CD4-positive, CD25-positive, alpha-beta regulatory T cell (primary cell): ENCODE measurements around the gene KCTD11. TPM values are rescaled to one million over a fixed set of nuclear protein-coding genes. Genes with fewer than 3 reads are reported as not detected.

Experiments
- ATAC-seq, 2 donors: fragments of 150-1000 bp; cut with Tn5 transposase; one replicate each; pipeline ENCODE4 v1.10.0; 2021; ENCODE audit warnings: low read depth in 2 of 2, moderate number of reproducible peaks in 2 of 2, moderate library complexity in 1 of 2
- DNase-seq, 3 donors: peaks; one replicate each; pipeline versions ENCODE4 v3.0.0 to v3.0.0-alpha.2; 2012 to 2022; ENCODE audit warnings: mixed read lengths in 1 of 3
- H3K27ac ChIP-seq: one replicate; pipeline ENCODE4 v1.7.0; 2013; ENCODE audit warnings: mild to moderate bottlenecking, low read length; ENCODE audit not compliant: insufficient read depth, poor library complexity, severe bottlenecking
- H3K27me3 ChIP-seq: one replicate; pipeline ENCODE4 v1.7.0; 2013; ENCODE audit warnings: low read length; ENCODE audit not compliant: control insufficient read depth, insufficient read depth
- H3K36me3 ChIP-seq: one replicate; pipeline ENCODE4 v1.7.0; 2013; ENCODE audit warnings: mild to moderate bottlenecking, low read length, moderate library complexity; ENCODE audit not compliant: control insufficient read depth, insufficient read depth
- H3K4me1 ChIP-seq: 2 replicates; pipeline ENCODE4 v1.7.0; 2013; ENCODE audit warnings: mild to moderate bottlenecking, low read length; ENCODE audit not compliant: insufficient read depth, control insufficient read depth, poor library complexity, severe bottlenecking
- H3K4me3 ChIP-seq: one replicate; pipeline ENCODE4 v1.7.0; 2013; ENCODE audit warnings: low read depth, mild to moderate bottlenecking, low read length, moderate library complexity
- H3K9me3 ChIP-seq, 2 experiments: 1 replicate in 1 of 2; 2 replicates in 1 of 2; pipeline ENCODE4 v1.7.0; 2013; ENCODE audit warnings: low read length in 2 of 2, mild to moderate bottlenecking in 1 of 2, moderate library complexity in 1 of 2; ENCODE audit not compliant: control insufficient read depth in 2 of 2
- H3K27ac Mint-ChIP-seq, 3 donors: one replicate each; pipeline ENCODE4 v1.8.0; 2020 to 2022; ENCODE audit warnings: mild to moderate bottlenecking in 3 of 3, mixed read lengths in 3 of 3, moderate library complexity in 2 of 3
- H3K27me3 Mint-ChIP-seq: one replicate; pipeline ENCODE4 v1.8.0; 2022; ENCODE audit warnings: mild to moderate bottlenecking, mixed read lengths
- H3K36me3 Mint-ChIP-seq: one replicate; pipeline ENCODE4 v1.8.0; 2020; ENCODE audit warnings: mixed read lengths
- H3K4me1 Mint-ChIP-seq, 4 donors: one replicate each; pipeline ENCODE4 v1.8.0; 2020 to 2022; ENCODE audit warnings: mixed read lengths in 4 of 4, mild to moderate bottlenecking in 1 of 4
- H3K4me3 Mint-ChIP-seq, 4 donors: one replicate each; pipeline ENCODE4 v1.8.0; 2020 to 2022; ENCODE audit warnings: mild to moderate bottlenecking in 4 of 4, mixed read lengths in 4 of 4, moderate library complexity in 3 of 4
- H3K9me3 Mint-ChIP-seq, 7 donors: one replicate each; pipeline ENCODE4 v1.8.0; 2020 to 2022; ENCODE audit warnings: mixed read lengths in 7 of 7, mild to moderate bottlenecking in 3 of 7, moderate library complexity in 2 of 7
- polyA plus RNA-seq, 4 donors: library from polyadenylated mRNA; unstranded; fragments of 300-500 nt; fragmentation: Illumina TruSeq; gene quantifications; one replicate each; pipeline ENCODE4 v1.2.3, GENCODE V29; 2021
- total RNA-seq: library from RNA; stranded (reverse); gene quantifications from one replicate; pipeline ENCODE4 v1.2.3, GENCODE V29; 2022

The KCTD11 gene
- total and polyA plus RNA-seq, 5 donors from 2014 or later: 1.3 to 4.0 (median 2.9) TPM

GRCh38 chr17:7374353-7374752 lies 22.4 kb downstream of the KCTD11 start:
- H3K9me3 ChIP-seq: peaks cover 3 to 4% of the 10 kb centered on the region in 2 experiments
- no peak for DNase-seq
- H3K27ac ChIP-seq: no peak overlapping the region
- no peaks in the 10 kb centered on the region for H3K4me1 ChIP-seq
- Mint-ChIP-seq H3K36me3 (no peaks in the 10 kb centered on the region), H3K9me3 (peaks cover 0 to 3% (median 0%) of the 10 kb centered on the region in 7 donors), H3K4me3 (no peak overlapping the region), H3K27me3 (peaks cover 34% of the 10 kb centered on the region), H3K4me1 (no peaks in the 10 kb centered on the region), H3K27ac (no peak overlapping the region)
- H3K4me3 ChIP-seq: no peak overlapping the region
- ATAC-seq: no peak
- H3K36me3 ChIP-seq: no peaks in the 10 kb centered on the region
- peaks cover 2% of the 10 kb centered on the region for H3K27me3 ChIP-seq

DNA sequence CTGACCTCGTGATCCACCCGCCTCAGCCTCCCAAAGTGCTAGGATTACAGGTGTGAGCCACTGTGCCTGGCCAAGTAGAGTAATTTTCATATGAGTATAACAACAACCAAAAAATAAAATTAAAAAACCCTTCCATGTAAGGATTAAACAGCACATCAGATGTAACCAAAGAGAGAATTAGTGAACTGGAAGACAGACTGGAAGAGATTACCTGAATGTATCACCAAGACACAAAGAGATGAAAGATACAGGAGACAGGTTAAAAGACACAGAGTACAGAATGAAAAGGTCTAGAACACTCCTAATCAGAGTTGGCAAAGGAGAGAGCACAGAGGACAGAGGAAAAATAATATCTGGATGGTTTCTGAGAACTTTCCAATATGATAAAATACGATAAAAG lies 27.2 kb downstream of the KCTD11 start:
- Mint-ChIP-seq H3K27me3 (peaks cover 48% of the 10 kb centered on the region), H3K4me1 (peaks cover 0 to 19% (median 4%) of the 10 kb centered on the region in 4 donors), H3K9me3 (peaks cover 0 to 3% (median 1%) of the 10 kb centered on the region in 7 donors), H3K4me3 (no peak overlapping the region), H3K27ac (no peak overlapping the region), H3K36me3 (no peaks in the 10 kb centered on the region)
- Histone ChIP-seq H3K27ac (no peak overlapping the region), H3K4me1 (peaks cover 12% of the 10 kb centered on the region), H3K4me3 (no peak overlapping the region), H3K27me3 (peaks cover 18% of the 10 kb centered on the region), H3K36me3 (no peaks in the 10 kb centered on the region), H3K9me3 (peaks cover 3 to 5% of the 10 kb centered on the region in 2 experiments)
- no peak for DNase-seq
- ATAC-seq: no peak

- Mint-ChIP-seq H3K4me3 (peak overlapping the region in 2 of 4 donors; percentile 51 to 52), H3K27ac (peak overlapping the region in 2 of 3 donors; percentile 55 to 86), H3K9me3 (peaks cover 0 to 3% (median 1%) of the 10 kb centered on the region in 7 donors), H3K4me1 (peaks cover 0 to 26% (median 9%) of the 10 kb centered on the region in 4 donors), H3K27me3 (peaks cover 42% of the 10 kb centered on the region), H3K36me3 (no peaks in the 10 kb centered on the region)
- Histone ChIP-seq H3K27ac (no peak overlapping the region), H3K27me3 (peaks cover 18% of the 10 kb centered on the region), H3K4me3 (no peak overlapping the region), H3K9me3 (peaks cover 3 to 5% of the 10 kb centered on the region in 2 experiments), H3K36me3 (no peaks in the 10 kb centered on the region), H3K4me1 (peaks cover 19% of the 10 kb centered on the region)
- ATAC-seq: no peak
- DNase-seq: no peak
Measured at GRCh38 chr17:7380321-7380720, 28.4 kb downstream of the KCTD11 start.

- H3K4me1 ChIP-seq: peaks cover 19% of the 10 kb centered on the region
- Mint-ChIP-seq H3K27me3 (peaks cover 42% of the 10 kb centered on the region), H3K4me1 (peaks cover 0 to 28% (median 9%) of the 10 kb centered on the region in 4 donors), H3K4me3 (peak within 1 kb of the TSS in 2 of 4 donors; percentile 51 to 84), H3K36me3 (no peaks in the 10 kb centered on the region), H3K27ac (peak within 1 kb of the TSS in 2 of 3 donors; percentile 55 to 86), H3K9me3 (peaks cover 0 to 3% (median 1%) of the 10 kb centered on the region in 7 donors)
- H3K4me3 ChIP-seq: no peak within 1 kb of the TSS
- peaks cover 3 to 5% of the 10 kb centered on the region in 2 experiments for H3K9me3 ChIP-seq
- no peak for DNase-seq
- H3K36me3 ChIP-seq: no peaks in the 10 kb centered on the region
- ATAC-seq: no peak
- peaks cover 18% of the 10 kb centered on the region for H3K27me3 ChIP-seq
- H3K27ac ChIP-seq: no peak within 1 kb of the TSS
Measured at GRCh38 chr17:7380855-7381683, 29.1 kb downstream of the KCTD11 start, which contains the start of gene TNK1. TNK1 (plus strand) TSS chr17:7381089; CDS start chr17:7382927, 1,838 bp downstream.

DNA sequence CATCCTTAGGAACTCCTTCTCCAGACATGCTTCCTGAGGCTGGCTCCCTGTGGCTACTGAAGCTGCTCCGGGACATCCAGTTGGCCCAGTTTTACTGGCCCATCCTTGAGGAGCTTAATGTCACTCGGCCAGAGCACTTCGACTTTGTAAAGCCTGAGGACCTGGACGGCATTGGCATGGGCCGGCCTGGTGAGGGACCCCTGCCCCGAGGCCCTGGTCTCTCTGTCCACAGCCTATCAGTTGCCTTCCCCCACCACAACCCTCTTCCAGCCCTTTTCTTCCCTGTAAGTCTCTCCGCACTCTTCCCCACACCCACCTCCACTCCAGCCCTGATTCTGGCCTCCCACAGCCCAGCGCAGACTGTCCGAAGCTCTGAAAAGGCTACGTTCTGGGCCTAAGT lies 30.9 kb downstream of the KCTD11 start:
- H3K27me3 ChIP-seq: peaks cover 18% of the 10 kb centered on the region
- Mint-ChIP-seq H3K27me3 (peaks cover 28% of the 10 kb centered on the region), H3K4me1 (peaks cover 0 to 35% (median 9%) of the 10 kb centered on the region in 4 donors), H3K27ac (peak overlapping the region in 1 of 3 donors; percentile 82), H3K4me3 (peak overlapping the region; percentile 8 to 88 (median 73)), H3K36me3 (no peaks in the 10 kb centered on the region), H3K9me3 (peaks cover 0 to 3% (median 1%) of the 10 kb centered on the region in 7 donors)
- no peak for DNase-seq
- no peak overlapping the region for H3K27ac ChIP-seq
- no peak overlapping the region for H3K4me3 ChIP-seq
- H3K36me3 ChIP-seq: peaks cover 2% of the 10 kb centered on the region
- no peak for ATAC-seq
- H3K4me1 ChIP-seq: peaks cover 19% of the 10 kb centered on the region
- peaks cover 3 to 5% of the 10 kb centered on the region in 2 experiments for H3K9me3 ChIP-seq

GRCh38 chr17:7383371-7383741 lies 31.4 kb downstream of the KCTD11 start:
- Histone ChIP-seq H3K4me1 (peaks cover 19% of the 10 kb centered on the region), H3K36me3 (peaks cover 5% of the 10 kb centered on the region), H3K4me3 (no peak overlapping the region), H3K27ac (peak overlapping the region; percentile 85), H3K27me3 (peaks cover 18% of the 10 kb centered on the region), H3K9me3 (peaks cover 3 to 5% of the 10 kb centered on the region in 2 experiments)
- DNase-seq (no peak), ATAC-seq (no peak)
- peak overlapping the region in 3 of 4 donors; percentile 84 to 88 (median 85) for H3K4me3 Mint-ChIP-seq
- peaks cover 0 to 3% (median 1%) of the 10 kb centered on the region in 7 donors for H3K9me3 Mint-ChIP-seq
- H3K27ac Mint-ChIP-seq: no peak overlapping the region
- H3K27me3 Mint-ChIP-seq: peaks cover 26% of the 10 kb centered on the region
- H3K4me1 Mint-ChIP-seq: peaks cover 0 to 35% (median 9%) of the 10 kb centered on the region in 4 donors
- no peaks in the 10 kb centered on the region for H3K36me3 Mint-ChIP-seq

- H3K9me3 ChIP-seq: peaks cover 3 to 5% of the 10 kb centered on the region in 2 experiments
- Mint-ChIP-seq H3K9me3 (peaks cover 0 to 3% (median 1%) of the 10 kb centered on the region in 7 donors), H3K27me3 (peaks cover 25% of the 10 kb centered on the region), H3K27ac (peak overlapping the region in 2 of 3 donors; percentile 81 to 88), H3K4me1 (peaks cover 0 to 35% (median 9%) of the 10 kb centered on the region in 4 donors), H3K36me3 (no peaks in the 10 kb centered on the region), H3K4me3 (peak overlapping the region; percentile 78 to 88 (median 84))
- DNase-seq: peak; percentile 78 to 90 (median 86)
- H3K36me3 ChIP-seq: peaks cover 10% of the 10 kb centered on the region
- H3K27ac ChIP-seq: peak overlapping the region; percentile 85
- peaks cover 19% of the 10 kb centered on the region for H3K4me1 ChIP-seq
- peaks cover 18% of the 10 kb centered on the region for H3K27me3 ChIP-seq
- peak; percentile 96 to 98 for ATAC-seq
- peak overlapping the region; percentile 37 for H3K4me3 ChIP-seq
Measured at GRCh38 chr17:7383742-7384488, 32.0 kb downstream of the KCTD11 start.
